Activated CD4-positive, alpha-beta memory T cell treated with anti-CD3 and anti-CD28 coated beads, Interleukin-2, amount 10 ng/mL, durations not matched to agents 7 days and 5 days (primary cell): ENCODE data around the gene MYO1A. TPM values are rescaled to one million over a fixed set of nuclear protein-coding genes. Genes with fewer than 3 reads are reported as not detected.
"Not testable (repeated sequence)": the region's sequence is repeated elsewhere in the genome, so short reads cannot be mapped to it uniquely, and the experiment has no call there.

Experiments used
- CTCF ChIA-PET: fragments of 350-600 bp; sonication (Branson Sonifier 250); formaldehyde crosslinking; loops from one replicate; lab custom pipeline; 2021; ENCODE audit warnings: antibody characterized with exemption, inconsistent platforms; lab: Charles Lee
- POLR2A ChIA-PET: fragments of 350-600 bp; sonication (Branson Sonifier 250); formaldehyde crosslinking; loops from one replicate; lab custom pipeline; 2021; ENCODE audit warnings: antibody characterized with exemption; lab: Charles Lee
- DNase-seq: peaks from one replicate; pipeline ENCODE4 v3.0.0-alpha.2; 2020
- H3K27ac Mint-ChIP-seq: one replicate; pipeline ENCODE4 v1.8.0; 2021; ENCODE audit warnings: mild to moderate bottlenecking, mixed read lengths
- H3K27me3 Mint-ChIP-seq: one replicate; pipeline ENCODE4 v1.8.0; 2021; ENCODE audit warnings: mixed read lengths
- H3K36me3 Mint-ChIP-seq: one replicate; pipeline ENCODE4 v1.8.0; 2021; ENCODE audit warnings: low read depth, mixed read lengths
- H3K4me1 Mint-ChIP-seq: one replicate; pipeline ENCODE4 v1.8.0; 2021; ENCODE audit warnings: mixed read lengths
- H3K4me3 Mint-ChIP-seq: one replicate; pipeline ENCODE4 v1.8.0; 2021; ENCODE audit warnings: mild to moderate bottlenecking, mixed read lengths
- H3K9me3 Mint-ChIP-seq: one replicate; pipeline ENCODE4 v1.8.0; 2021; ENCODE audit warnings: mixed read lengths
- total RNA-seq, 2 experiments: library from RNA; stranded (reverse); gene quantifications; one replicate each; pipeline ENCODE4 v1.2.3, GENCODE V29; 2021

Gene MYO1A
- total RNA-seq, 2 experiments from 2014 or later: 0.28 to 0.65 TPM

- ChIA-PET POLR2A (interaction anchor here (0.6 to 2.1 kb wide), 2 partner anchors 9 to 26 kb away, joined by 3 to 6 read pairs; no protein-coding TSS in a partner anchor), CTCF (interaction anchor here (0.9 to 2.1 kb wide), 5 partner anchors 8 to 116 kb away, joined by 3 to 6 read pairs (median 3); partner anchors contain the start of gene ZBTB39)
- no peak for DNase-seq
- Mint-ChIP-seq H3K4me3 (no peak overlapping the region), H3K4me1 (peaks cover 7% of the 10 kb centered on the region), H3K9me3 (no peaks in the 10 kb centered on the region), H3K27me3 (no peaks in the 10 kb centered on the region), H3K36me3 (peaks cover 64% of the 10 kb centered on the region), H3K27ac (no peak overlapping the region)
These were observed 7.3 kb upstream of the MYO1A start for GRCh38 chr12:57057067-57057751.

- POLR2A ChIA-PET: interaction anchor here (1.1 to 2.1 kb wide), 2 partner anchors 8 to 421 kb away, joined by 3 to 6 read pairs; no protein-coding TSS in a partner anchor
These were observed 5.9 kb upstream of the MYO1A start for GRCh38 chr12:57055824-57056223.

GRCh38 chr12:57053901-57054300, 4.0 kb upstream of the MYO1A start:
- H3K27me3 Mint-ChIP-seq, DNase-seq, CTCF ChIA-PET, H3K27ac Mint-ChIP-seq, H3K4me3 Mint-ChIP-seq, POLR2A ChIA-PET, H3K4me1 Mint-ChIP-seq, H3K9me3 Mint-ChIP-seq: not testable (repeated sequence)
- H3K36me3 Mint-ChIP-seq: peaks cover 44% of the 10 kb centered on the region

More at GRCh38 chr12:57055824-57056223, 5.9 kb upstream of the MYO1A start:
- CTCF ChIA-PET: interaction anchor here (1.2 to 2.1 kb wide), 3 partner anchors 14 to 118 kb away, joined by 3 to 6 read pairs (median 4); partner anchors contain the start of gene ZBTB39
- Mint-ChIP-seq H3K4me3 (no peak overlapping the region), H3K4me1 (peaks cover 6% of the 10 kb centered on the region), H3K27ac (no peak overlapping the region), H3K27me3 (no peaks in the 10 kb centered on the region), H3K36me3 (peaks cover 63% of the 10 kb centered on the region), H3K9me3 (no peaks in the 10 kb centered on the region)
- no peak for DNase-seq

GRCh38 chr12:57053146-57053545, 3.2 kb upstream of the MYO1A start:
- H3K9me3 Mint-ChIP-seq, DNase-seq, H3K27ac Mint-ChIP-seq, H3K4me3 Mint-ChIP-seq, H3K27me3 Mint-ChIP-seq, H3K4me1 Mint-ChIP-seq: not testable (repeated sequence)
- peaks cover 37% of the 10 kb centered on the region for H3K36me3 Mint-ChIP-seq
- POLR2A ChIA-PET: interaction anchor here (1.6 kb wide), 1 partner anchor 14 kb away, joined by 4 read pairs; no protein-coding TSS in a partner anchor
- CTCF ChIA-PET: interaction anchor here (1.2 kb wide), 1 partner anchor 16 kb away, joined by 3 read pairs; no protein-coding TSS in a partner anchor

- H3K4me3 Mint-ChIP-seq: no peak overlapping the region
- CTCF ChIA-PET: interaction anchor here (0.8 to 2.4 kb wide), 5 partner anchors 8 to 50 kb away, joined by 3 to 8 read pairs (median 4); no protein-coding TSS in a partner anchor
- peaks cover 30% of the 10 kb centered on the region for H3K4me1 Mint-ChIP-seq
- H3K9me3 Mint-ChIP-seq: no peaks in the 10 kb centered on the region
- no peak for DNase-seq
- H3K27me3 Mint-ChIP-seq: peaks cover 12% of the 10 kb centered on the region
- peaks cover 23% of the 10 kb centered on the region for H3K36me3 Mint-ChIP-seq
- POLR2A ChIA-PET: interaction anchor here (1.5 to 2.0 kb wide), 2 partner anchors 9 to 15 kb away, joined by 5 to 7 read pairs; no protein-coding TSS in a partner anchor
- H3K27ac Mint-ChIP-seq: no peak overlapping the region
These were observed 1.1 kb upstream of the MYO1A start for GRCh38 chr12:57051011-57051410.

- POLR2A ChIA-PET: interaction anchor here (1.0 to 1.5 kb wide), 3 partner anchors 11 to 36 kb away, joined by 4 to 5 read pairs (median 4); no protein-coding TSS in a partner anchor
- CTCF ChIA-PET: interaction anchor here (0.6 to 2.2 kb wide), 6 partner anchors 11 to 489 kb away, joined by 3 to 15 read pairs (median 4); no protein-coding TSS in a partner anchor
- H3K9me3 Mint-ChIP-seq: no peaks in the 10 kb centered on the region
- peaks cover 15% of the 10 kb centered on the region for H3K36me3 Mint-ChIP-seq
- H3K27me3 Mint-ChIP-seq: peaks cover 18% of the 10 kb centered on the region
- no peak overlapping the region for H3K27ac Mint-ChIP-seq
- no peak for DNase-seq
- H3K4me1 Mint-ChIP-seq: peaks cover 33% of the 10 kb centered on the region
- no peak overlapping the region for H3K4me3 Mint-ChIP-seq
These were observed 846 bp downstream of the MYO1A start for GRCh38 chr12:57049119-57049446.

GRCh38 chr12:57048423-57049118, 1.4 kb downstream of the MYO1A start:
- CTCF ChIA-PET: interaction anchor here (0.6 to 2.2 kb wide), 7 partner anchors 12 to 489 kb away, joined by 3 to 15 read pairs (median 4); partner anchors contain the start of gene STAT6
- POLR2A ChIA-PET: interaction anchor here (0.9 to 1.8 kb wide), 6 partner anchors 8 to 64 kb away, joined by 3 to 6 read pairs (median 4); no protein-coding TSS in a partner anchor
- Mint-ChIP-seq H3K27ac (no peak overlapping the region), H3K27me3 (peaks cover 22% of the 10 kb centered on the region), H3K4me1 (peaks cover 29% of the 10 kb centered on the region), H3K36me3 (peaks cover 10% of the 10 kb centered on the region), H3K4me3 (no peak overlapping the region), H3K9me3 (no peaks in the 10 kb centered on the region)
- DNase-seq: no peak

GRCh38 chr12:57047981-57048380, 1.9 kb downstream of the MYO1A start:
- CTCF ChIA-PET: interaction anchor here (0.7 to 2.2 kb wide), 7 partner anchors 12 to 414 kb away, joined by 3 to 15 read pairs (median 3); partner anchors contain the start of gene STAT6

GRCh38 chr12:57046947-57047890, 2.7 kb downstream of the MYO1A start:
- POLR2A ChIA-PET: interaction anchor here (0.6 to 2.3 kb wide), 13 partner anchors 10 to 322 kb away, joined by 3 to 8 read pairs (median 3); partner anchors contain the start of genes NACA and TAC3
- H3K27me3 Mint-ChIP-seq: peaks cover 23% of the 10 kb centered on the region

More at GRCh38 chr12:57047981-57048380, 1.9 kb downstream of the MYO1A start:
- DNase-seq: no peak
- Mint-ChIP-seq H3K4me3 (no peak overlapping the region), H3K36me3 (peaks cover 4% of the 10 kb centered on the region), H3K27ac (peak overlapping the region; percentile 59), H3K9me3 (no peaks in the 10 kb centered on the region), H3K4me1 (peaks cover 28% of the 10 kb centered on the region), H3K27me3 (peaks cover 23% of the 10 kb centered on the region)
- POLR2A ChIA-PET: interaction anchor here (0.8 to 2.3 kb wide), 8 partner anchors 9 to 322 kb away, joined by 3 to 8 read pairs (median 4); partner anchors contain the start of genes NACA and TAC3

GRCh38 chr12:57046086-57046791, 3.7 kb downstream of the MYO1A start:
- Mint-ChIP-seq H3K36me3 (no peaks in the 10 kb centered on the region), H3K4me3 (no peak overlapping the region), H3K9me3 (no peaks in the 10 kb centered on the region), H3K4me1 (peaks cover 28% of the 10 kb centered on the region), H3K27ac (no peak overlapping the region), H3K27me3 (peaks cover 28% of the 10 kb centered on the region)
- ChIA-PET CTCF (interaction anchor here (0.7 to 1.5 kb wide), 7 partner anchors 15 to 45 kb away, joined by 3 to 6 read pairs (median 4); partner anchors contain the start of gene TAC3), POLR2A (interaction anchor here (0.8 to 2.3 kb wide), 4 partner anchors 9 to 64 kb away, joined by 3 to 8 read pairs (median 3); partner anchors contain the start of gene TAC3)
- DNase-seq: no peak

More at GRCh38 chr12:57046947-57047890, 2.7 kb downstream of the MYO1A start:
- Mint-ChIP-seq H3K9me3 (no peaks in the 10 kb centered on the region), H3K36me3 (no peaks in the 10 kb centered on the region), H3K4me1 (peaks cover 28% of the 10 kb centered on the region), H3K4me3 (no peak overlapping the region), H3K27ac (peak overlapping the region; percentile 59)
- DNase-seq: peak; percentile 81
- CTCF ChIA-PET: interaction anchor here (0.7 to 2.2 kb wide), 12 partner anchors 14 to 415 kb away, joined by 3 to 15 read pairs (median 4); partner anchors contain the start of genes STAT6 and TAC3

- Mint-ChIP-seq H3K27ac (no peak overlapping the region), H3K4me1 (peaks cover 28% of the 10 kb centered on the region), H3K27me3 (peaks cover 29% of the 10 kb centered on the region), H3K9me3 (no peaks in the 10 kb centered on the region), H3K36me3 (no peaks in the 10 kb centered on the region), H3K4me3 (no peak overlapping the region)
- no peak for DNase-seq
- ChIA-PET POLR2A (no interaction called here), CTCF (interaction anchor here (1.0 kb wide), 1 partner anchor 37 kb away, joined by 3 read pairs; no protein-coding TSS in a partner anchor)
These were observed 5.0 kb downstream of the MYO1A start for GRCh38 chr12:57044889-57045288.
